DMS 273 treated with DMSO at 0.1 percent for 48 hours (cell line): ENCODE data around the gene KIF5C.

Experiments used
- DNase-seq: peaks from one replicate; lab custom pipeline; 2025; lab: John Stamatoyannopoulos, UW

Gene KIF5C

DNA sequence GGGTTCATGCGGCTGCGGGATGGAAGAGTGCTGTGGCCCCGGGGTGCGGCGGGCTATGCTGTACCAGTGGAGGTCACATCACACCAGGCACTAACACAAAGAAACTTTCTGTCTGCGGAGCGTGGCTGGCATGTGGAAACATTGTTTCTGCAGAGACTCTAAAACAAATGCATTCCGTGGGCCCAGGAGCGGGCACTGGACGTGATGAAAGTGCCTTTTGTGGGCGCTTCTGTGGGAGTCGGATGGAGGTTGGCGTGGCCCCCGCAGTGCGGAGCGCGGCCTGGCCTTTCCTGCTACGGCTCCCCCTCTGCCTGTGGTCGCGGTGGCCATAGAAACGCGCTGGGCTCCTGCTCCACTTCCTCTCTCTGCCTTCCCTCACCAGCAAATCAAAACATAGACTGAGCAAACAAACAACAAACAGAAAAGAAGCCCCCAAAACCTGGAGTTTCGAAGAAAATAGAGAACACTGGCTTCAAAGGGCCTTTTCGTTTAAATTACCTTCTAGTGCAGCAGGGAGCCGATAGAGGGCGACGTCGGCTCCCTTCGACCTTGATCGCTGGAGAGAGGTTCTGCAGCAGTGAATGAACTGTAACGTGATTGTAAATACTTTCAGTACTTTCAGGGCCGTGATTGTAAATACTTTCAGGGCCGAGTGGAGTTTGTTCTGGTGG lies 51.4 kb downstream of the KIF5C start:
- no peak for DNase-seq

DNA sequence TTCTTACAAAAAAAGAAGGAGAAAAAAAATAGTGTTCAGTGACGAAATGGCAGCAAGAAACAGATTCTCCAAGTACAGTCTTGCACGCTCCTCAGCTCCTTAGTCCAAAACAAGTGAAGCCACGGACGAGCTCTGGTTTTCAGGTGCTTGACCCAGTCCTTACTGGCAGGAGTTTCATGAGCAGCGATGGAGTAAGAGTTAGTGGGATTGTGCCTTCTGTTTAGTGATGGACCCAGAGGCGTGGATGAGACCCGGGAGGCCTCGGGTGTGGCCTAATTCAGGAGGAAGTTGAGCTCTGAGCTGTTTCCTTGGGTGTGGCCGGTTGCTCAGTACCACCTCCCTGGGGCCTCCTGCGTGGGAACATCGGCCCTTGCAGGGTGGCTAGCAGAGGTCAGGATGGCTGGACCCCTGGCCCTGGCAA lies 52.0 kb downstream of the KIF5C start:
- no peak for DNase-seq

DNA sequence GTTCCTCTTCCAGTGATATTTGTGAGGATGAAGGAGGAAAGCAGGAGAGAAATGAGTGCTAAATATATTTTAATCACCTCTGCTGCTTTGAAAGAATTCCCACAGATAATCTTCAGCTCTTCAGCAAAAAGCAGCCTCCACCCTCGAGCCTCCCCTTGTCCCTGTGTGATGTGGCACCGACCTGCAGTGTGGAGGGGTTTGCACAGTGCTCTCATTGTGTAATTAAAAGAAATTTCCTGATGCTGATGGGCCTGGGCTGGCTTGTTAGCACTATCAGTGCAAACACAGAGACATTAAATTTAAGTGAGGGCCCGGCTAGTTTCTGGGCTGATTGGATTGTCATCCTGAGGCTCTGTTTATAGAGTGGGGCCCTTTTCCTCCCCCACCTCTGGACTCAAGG lies 53.4 kb downstream of the KIF5C start:
- no peak for DNase-seq

DNA sequence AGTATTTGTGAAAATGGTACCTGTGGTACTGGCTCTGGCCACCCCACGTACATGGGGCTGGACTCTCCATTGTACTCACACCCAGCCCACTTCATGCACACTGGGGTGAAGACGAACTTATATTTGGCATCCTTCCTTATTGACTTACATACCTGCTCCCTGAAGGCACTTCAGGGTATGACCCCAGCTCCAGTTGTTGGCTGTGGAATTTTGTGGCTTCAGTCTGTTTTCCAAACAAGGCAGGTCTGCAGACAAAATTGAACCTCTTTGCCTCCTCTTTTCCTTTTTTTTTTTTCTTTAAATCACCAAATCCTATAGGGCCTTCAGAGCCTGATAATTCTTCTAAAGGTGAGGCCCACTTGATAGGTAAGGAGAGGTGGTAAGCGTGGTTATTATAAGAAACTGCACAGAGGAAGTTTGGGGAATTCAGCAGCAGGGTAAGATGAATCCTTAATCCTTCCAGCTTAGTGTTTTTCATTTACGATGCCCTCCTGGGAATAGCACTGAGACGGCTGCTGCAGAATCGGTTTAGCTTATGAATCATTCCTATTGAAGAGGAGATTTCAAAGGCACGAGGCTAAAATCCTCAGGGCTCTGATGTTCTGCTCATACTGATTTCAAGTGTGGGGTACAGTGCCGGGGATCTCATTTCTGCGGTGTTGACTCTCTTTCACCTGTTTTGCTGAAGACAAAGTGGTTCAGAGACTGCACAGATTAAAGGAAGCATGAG lies 55.2 kb downstream of the KIF5C start:
- peak; percentile 27 for DNase-seq

DNA sequence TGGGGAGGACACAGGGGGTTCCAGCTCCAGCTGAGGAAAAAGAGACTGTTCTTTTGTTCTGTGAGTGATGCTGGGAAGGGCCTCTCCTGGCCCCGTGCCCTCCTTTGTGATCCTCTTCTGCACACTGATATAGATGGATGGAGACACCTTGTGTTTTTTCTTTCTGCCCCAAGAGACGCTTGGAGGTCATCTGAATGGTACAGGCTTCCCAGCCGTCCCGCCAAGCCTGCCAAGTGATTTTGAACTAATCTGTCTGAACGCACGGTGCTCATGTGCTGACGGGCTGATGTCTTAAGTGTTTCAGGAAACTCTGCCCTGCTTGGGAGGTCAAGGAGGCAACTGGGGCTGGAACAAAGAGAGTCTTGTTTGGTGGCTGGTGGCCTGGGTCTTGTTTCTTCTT lies 57.5 kb downstream of the KIF5C start:
- no peak for DNase-seq

DNA sequence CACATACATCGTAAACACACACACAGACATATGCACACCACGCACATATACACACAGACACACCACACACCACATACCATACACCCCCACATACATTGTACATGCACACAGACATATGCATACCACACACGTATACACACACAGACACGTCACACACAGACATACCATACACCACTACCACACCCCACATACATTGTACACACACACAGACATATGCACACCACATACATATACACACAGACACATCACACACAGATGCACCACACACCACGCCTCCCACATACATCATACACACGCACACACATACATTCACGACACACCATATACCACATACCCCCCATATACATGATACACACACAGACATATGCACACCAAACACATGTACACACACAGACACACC lies 58.4 kb downstream of the KIF5C start:
- DNase-seq: no peak

DNA sequence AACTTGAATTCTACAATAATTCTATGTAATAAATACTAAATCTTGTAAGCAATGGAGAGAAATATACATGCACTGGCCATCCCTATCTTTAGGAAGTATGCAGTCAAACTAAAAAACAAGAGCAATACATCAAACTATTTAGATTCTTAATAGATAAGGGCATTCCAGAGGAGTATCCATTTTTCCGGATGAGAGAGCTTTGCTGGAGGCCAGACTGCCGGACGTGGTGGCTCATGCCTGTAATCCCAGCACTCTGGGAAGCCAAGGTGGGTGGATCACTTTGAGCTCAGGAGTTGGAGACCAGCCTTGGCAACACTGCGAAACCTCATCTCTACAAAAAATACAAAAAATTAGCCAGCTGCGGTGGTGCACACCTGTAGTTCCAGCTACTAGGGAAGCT lies 60.8 kb downstream of the KIF5C start:
- DNase-seq: no peak

DNA sequence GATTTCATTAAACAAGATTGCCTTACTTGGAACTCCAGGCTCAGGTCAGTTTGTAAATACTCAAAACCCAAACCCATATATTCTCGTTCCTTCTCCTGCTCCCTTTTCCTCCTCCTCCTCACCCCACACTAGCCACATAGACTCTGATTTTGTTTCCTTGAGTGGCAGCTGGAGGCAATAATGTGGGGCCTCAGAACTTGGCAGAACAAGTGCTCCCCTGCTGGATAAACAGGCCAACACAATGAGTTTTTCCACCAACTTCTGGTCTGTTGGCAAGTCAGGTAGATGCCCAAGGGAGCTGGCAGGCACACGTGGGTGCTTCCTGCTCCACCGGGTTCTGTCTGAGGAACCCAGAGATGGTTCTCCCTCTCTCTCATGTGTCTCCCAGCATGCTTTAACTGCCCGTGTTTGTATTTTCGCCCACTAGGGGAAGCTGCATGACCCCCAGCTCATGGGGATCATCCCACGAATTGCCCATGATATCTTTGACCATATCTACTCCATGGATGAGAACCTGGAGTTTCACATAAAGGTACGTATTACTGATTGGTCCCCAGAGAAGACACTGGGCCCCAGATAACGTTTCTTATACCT lies 61.9 kb downstream of the KIF5C start:
- no peak for DNase-seq

DNA sequence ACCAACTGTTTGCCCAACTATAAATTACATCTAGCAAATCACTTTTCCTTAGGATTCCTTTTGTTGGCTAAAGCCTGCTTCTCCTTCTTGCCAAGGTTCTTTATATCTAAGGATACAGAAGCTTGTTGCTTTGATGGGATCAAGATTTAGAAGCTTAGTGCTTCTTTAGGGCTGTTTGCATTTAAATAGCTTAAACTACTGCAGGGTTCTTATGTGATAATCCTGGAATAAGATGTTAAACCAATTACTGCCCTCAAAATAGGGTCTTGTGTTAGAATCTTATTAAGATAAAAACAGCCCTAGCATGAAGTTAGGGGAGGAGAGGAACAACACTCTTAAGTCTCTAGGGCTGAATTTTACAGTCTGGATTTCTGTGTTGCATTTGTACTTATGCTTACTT lies 64.2 kb downstream of the KIF5C start:
- no peak for DNase-seq

DNA sequence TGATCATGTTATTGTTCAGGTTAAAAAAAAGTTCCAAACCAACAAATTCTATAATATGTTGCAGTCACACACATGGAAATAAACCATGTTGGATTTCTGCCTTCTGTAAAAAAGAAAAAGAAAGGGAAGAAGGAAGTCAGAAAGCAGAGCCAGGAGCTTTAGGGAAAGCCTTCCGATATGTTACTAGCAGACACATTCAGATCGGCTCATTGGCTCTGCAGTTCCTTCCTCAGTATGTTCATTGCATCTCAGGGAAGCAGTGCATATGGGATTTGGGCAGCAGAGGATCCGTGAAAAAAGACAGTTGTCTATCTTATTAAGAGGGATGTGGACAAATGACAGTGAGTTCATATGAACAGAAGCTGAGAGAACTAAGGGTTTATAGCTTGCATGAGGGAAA lies 68.1 kb downstream of the KIF5C start:
- no peak for DNase-seq

DNA sequence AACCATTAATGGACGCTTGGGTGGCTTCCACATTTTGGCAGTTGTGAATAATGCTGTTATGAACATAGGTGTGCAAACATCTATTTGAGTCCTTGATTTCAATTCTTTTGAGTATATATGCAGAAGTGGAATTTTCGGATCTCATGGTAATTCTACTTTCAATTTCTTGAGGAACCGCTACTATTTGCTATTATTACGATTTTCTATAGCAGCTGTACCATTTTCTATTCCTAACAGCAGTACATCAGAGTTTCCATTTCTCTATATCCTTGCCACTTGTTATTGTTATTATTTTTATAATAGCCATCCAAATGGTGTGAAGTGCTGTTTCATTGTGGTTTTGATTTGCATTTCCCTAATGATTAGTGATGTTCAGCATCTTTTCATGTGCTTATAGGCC lies 69.5 kb downstream of the KIF5C start:
- DNase-seq: no peak

DNA sequence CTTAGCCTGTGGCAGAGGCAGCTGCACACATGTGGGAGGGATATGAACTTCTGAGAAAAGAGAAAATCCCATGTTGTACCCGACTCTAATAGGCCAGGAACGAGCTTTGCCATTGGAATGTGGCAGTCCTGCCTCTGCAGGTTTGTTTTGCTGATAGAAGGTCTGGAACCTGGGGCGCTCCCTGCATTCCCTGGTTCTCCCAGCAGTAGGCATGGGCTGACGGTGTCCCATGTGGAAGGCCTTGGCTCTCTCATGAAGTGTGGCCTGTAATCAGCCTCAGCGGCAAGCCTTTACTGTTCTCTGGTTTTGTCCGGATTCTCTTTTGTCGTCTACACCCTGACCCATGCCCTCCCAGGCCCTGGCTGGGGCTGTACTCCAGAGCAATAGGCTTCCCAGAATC lies 72.3 kb downstream of the KIF5C start:
- DNase-seq: no peak

DNA sequence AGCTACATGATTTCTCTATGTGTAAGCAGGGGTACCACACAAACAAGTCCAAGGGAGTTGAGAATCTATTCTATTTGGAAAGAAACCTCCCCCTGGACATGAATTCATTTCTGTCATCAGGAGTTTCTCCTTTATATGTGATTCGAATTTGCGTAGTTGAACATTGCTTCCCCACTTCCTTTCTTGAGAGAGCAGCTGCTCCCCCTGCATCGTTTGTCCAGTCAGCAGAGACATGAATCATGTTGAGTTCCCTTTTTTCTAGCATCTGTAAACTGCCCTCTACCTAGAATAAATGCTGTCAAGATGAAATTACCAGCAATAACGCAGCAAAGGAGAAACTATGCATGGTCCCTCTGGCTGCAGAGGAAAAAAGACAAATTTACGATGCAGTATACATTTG lies 73.8 kb downstream of the KIF5C start:
- DNase-seq: no peak

DNA sequence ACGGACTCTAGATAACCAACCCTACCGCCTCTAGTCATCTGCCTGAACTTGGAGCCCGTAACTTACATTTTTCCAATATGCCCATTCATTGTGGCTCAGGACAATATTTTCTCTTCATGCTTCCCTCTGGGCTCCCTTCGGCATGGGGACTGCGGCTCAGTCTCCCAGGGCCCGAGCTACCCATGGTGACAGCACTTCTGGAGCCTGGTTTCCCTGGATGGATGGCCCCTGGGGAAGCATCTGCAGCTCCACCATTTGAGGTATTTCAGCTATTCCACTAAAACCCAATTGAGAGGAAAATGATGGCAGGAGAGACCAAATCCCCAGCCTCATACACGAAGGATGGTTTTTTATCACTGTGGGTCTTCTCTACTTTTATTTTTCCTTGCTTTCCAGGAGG lies 74.3 kb downstream of the KIF5C start:
- DNase-seq: no peak

DNA sequence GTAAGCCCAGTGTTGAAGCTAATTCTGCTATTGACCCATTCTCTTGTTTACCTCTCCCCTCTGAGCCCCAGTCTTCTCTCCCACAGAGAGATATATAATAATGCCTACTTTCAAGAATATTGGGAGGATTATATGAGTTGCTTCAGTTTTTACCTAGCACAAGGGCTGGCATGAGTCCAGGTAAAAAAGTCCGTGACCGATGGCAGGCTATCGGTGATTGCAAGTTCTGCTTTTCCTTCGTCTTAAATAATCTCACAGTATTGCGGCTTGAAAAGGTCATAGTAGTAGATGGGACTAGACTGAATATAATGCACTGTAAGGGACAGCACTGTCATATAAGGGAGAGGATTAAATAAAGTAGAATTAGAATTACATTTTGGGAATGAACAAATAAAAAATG lies 77.6 kb downstream of the KIF5C start:
- no peak for DNase-seq

DNA sequence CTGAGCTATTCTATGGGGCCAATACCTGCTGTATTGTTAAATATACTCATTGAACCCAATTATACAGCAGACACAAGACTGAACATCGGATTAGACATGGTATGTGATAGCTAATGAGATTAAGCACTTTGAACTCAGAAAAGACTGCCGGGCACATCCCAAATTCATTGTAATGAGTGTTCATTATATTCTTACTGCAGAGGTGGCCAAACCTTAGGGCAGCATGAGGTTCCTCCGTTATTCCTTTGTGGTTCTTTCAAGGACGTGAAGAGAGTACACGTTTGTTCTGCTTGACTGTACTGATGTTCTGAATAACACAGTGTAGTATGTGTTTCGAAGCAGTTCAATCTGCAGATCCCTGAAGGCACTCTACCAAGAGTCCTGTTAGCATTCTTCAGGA lies 78.4 kb downstream of the KIF5C start:
- DNase-seq: no peak

DNA sequence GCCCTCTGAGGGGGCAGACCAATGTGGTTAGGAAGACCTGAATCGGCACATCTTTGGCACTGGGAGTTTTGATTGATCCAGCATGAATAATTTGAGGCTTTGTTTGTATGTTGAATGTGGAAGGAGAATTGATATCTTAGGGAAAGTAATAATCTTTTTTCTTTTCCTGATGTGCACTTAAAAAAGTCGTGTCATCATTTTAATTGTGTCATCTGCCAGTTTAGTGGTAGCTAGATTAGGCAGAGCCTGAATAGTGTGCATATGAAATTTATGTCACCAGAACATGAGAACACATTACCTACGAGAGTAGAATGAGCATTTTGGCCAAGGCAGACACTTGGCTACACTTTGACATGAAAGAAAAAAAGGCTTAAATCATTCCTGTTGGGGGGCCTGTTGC lies 79.5 kb downstream of the KIF5C start:
- no peak for DNase-seq

DNA sequence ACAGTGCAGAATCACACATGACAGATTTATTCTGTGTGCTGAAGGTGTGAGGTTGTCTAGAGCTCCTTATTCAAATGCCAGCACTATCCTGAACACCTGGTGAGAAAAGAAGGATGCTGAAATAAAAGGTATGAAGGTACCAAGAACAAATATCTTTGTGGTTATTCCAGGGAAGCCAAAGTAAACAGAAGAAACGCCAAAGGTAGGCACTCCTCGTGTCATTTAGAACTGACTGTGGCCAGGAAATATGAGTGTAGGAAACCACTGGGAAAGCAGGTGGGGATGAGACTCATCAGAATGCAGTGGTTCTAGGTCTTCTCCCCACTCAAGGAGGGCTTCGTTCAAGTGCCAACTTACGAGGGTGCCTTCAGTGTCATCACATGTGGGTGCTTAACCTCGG lies 80.8 kb downstream of the KIF5C start:
- no peak for DNase-seq

DNA sequence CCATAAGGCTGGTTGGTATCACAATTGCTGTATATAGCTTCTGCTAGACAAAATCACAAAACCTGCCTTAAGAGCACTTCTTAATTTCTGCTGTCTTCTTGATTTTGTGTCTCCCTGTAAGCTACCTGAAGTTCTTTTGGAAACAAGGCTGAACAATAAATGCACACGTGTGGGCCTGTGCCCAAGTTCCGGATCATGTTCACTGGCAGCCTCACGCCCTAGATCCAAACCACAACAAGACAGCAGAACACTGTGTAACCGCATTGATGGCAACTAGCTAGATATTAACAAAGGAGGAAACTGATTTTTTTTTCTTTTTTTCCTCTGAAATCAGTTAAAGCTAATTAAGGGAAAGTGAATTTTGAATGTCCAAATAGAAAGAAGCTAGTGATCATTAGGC lies 82.0 kb downstream of the KIF5C start:
- DNase-seq: no peak

DNA sequence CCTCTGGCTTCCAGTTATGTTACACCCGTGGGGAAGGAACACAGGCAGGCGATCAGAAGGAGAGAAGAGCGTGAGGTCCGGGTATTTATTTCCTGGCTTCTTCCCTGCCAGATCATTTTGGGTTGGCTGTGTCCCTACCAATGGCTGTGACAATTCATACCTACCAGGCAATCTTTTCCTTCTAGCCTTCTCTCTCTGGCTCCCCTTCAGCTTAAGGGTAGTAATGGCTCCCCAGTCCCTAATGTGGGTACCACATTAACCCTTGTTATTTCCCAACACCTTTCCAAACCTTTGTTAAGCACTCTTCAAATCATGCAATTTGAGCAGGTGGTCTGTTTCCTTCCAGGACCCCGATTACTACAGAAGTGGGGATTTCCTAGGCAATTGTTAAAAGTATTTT lies 84.7 kb downstream of the KIF5C start:
- no peak for DNase-seq

DNA sequence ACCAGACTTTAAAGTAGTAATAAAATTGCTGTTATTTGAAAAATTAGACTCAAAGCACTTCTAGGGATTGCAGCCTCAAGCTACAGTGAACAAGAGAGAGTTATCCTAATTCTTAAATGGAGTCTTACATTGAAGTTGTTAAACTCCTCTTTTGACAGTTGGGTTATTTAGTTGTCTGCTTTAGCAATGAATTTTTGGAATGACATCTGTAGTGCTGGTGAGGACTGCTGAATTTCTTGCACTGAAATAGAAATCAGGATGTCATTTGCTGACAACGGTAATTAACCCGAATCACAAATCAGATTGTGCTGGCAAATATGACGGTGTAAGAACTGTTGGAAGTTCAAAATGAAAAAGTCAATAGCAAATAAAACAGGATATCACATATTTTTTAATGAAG lies 85.5 kb downstream of the KIF5C start:
- no peak for DNase-seq

DNA sequence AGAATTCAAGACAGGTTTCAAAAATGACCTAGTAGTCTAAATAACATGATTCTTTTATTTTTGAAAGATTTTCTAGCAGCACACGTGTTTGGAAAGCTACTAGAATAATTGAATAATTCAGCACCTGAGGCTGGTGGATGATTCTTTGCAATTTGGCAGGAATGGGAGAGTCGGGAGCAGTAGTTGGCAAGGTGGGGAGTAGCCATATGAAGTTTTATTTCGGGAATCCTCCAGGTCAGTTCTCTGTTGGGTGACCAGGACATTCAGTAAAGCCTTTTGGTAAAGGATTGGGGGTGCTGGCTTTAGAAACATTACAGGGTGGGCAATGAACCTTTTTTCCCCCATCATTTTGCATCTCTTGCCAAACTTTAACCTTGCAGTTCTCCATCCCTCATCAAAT lies 88.4 kb downstream of the KIF5C start:
- DNase-seq: no peak

DNA sequence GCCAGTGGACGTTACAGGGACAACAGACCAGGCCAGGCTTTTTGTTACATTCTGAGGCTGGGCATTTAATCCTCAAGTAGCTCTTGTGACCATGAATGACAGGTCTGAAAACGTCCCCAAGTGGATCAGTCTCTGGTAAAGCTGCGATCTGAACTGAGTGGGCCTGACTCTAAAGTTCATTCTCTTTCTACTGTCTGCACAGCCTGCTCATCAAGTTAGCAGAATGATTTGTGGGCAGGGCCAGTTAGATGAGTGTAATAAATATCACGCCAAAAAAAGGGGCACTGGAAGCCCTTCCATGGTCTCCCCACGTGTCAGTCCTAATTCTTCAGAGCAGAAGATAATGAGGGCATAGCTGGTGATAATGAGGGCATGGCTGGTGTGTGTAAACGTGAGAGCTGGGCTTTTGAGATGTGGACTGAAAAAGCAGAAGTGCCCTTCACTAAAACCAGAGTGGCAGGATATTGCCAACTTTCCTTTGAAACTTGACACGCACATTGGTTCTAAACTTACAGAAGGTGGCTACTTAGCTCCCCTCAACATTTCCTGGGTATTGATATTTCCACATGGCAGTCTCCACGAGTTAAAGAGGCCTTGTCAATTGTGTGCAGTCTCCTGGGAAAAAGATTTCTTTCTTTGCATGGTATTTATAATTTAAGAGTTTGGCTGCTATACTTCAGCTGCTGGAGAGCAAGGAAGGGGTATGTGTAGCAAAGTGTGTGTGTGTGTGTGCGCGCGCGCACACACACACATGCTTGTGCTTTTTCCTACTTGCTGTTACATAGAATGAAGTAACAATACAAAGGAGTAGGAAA lies 90.8 kb downstream of the KIF5C start:
- no peak for DNase-seq
